GM12865 (cell line): Measurements from ENCODE around the gene ZFAND2A.
"Not testable (repeated sequence)": the region's sequence is repeated elsewhere in the genome, so short reads cannot be mapped to it uniquely, and the experiment has no call there.

Experiments
- DNase-seq: peaks from one replicate; pipeline ENCODE4 v3.0.0; 2010; ENCODE audit warnings: low read depth
- H3K4me3 ChIP-seq: 2 replicates; pipeline ENCODE4 v1.5.1; 2011; ENCODE audit warnings: mild to moderate bottlenecking, low read depth, low read length, control low read depth
- CTCF ChIP-seq: IDR thresholded peaks from 2 replicates; pipeline ENCODE4 v1.5.1; 2011; ENCODE audit warnings: low read length, control low read depth, low read depth, inconsistent platforms; ENCODE audit not compliant: insufficient read depth; ENCODE audit errors: missing control alignments

The ZFAND2A gene

GRCh38 chr7:1144269-1144771, 15.7 kb downstream of the ZFAND2A start:
- H3K4me3 ChIP-seq, result no peak overlapping the region
- peak; percentile 56 for DNase-seq
- peak; percentile 45 for TF ChIP-seq CTCF

GRCh38 chr7:1143031-1143430, 17.0 kb downstream of the ZFAND2A start:
- not testable (repeated sequence) for H3K4me3 ChIP-seq, DNase-seq

- H3K4me3 ChIP-seq, result no peak overlapping the region
- no peak for TF ChIP-seq CTCF
- DNase-seq, result no peak
Observed at GRCh38 chr7:1142051-1142635, 17.9 kb downstream of the ZFAND2A start.

- no peak overlapping the region for H3K4me3 ChIP-seq
- DNase-seq, result no peak
- no peak for TF ChIP-seq CTCF
Observed at GRCh38 chr7:1141651-1142050, 18.3 kb downstream of the ZFAND2A start.

GRCh38 chr7:1140476-1141104, 19.4 kb downstream of the ZFAND2A start:
- DNase-seq, result peak; percentile 50
- TF ChIP-seq CTCF, result no peak
- H3K4me3 ChIP-seq, result no peak overlapping the region

- peak overlapping the region; percentile 68 for H3K4me3 ChIP-seq
- DNase-seq, result no peak
- no peak for TF ChIP-seq CTCF
Observed at GRCh38 chr7:1137517-1138167, 22.4 kb downstream of the ZFAND2A start.

GRCh38 chr7:1136841-1137516, 23.0 kb downstream of the ZFAND2A start:
- TF ChIP-seq CTCF, result no peak
- no peak for DNase-seq

More at GRCh38 chr7:1136841-1137516, 23.0 kb downstream of the ZFAND2A start:
- peak overlapping the region; percentile 68 for H3K4me3 ChIP-seq
